ENCODE data around the gene TMEM272. TPM values are rescaled to one million over a fixed set of nuclear protein-coding genes. Genes with fewer than 3 reads are reported as not detected.
"Not testable (repeated sequence)": the region's sequence is repeated elsewhere in the genome, so short reads cannot be mapped to it uniquely, and the experiment has no call there.

Gene TMEM272
- total RNA-seq, 1 donor from 2014 or later, result not detected

GRCh38 chr13:51826606-51827005 is 18.4 kb downstream of the TMEM272 start:
- Histone ChIP-seq H3K36me3 (ENCODE audit: control insufficient read depth in 3 of 3, insufficient read depth in 3 of 3, low read length in 3 of 3) (no peaks in the 10 kb centered on the region), H3K9me3 (ENCODE audit: control insufficient read depth in 3 of 3, low read length in 3 of 3) (no peaks in the 10 kb centered on the region), H3K4me3 (ENCODE audit: low read length in 3 of 3) (no peak overlapping the region), H3K27me3 (ENCODE audit: control insufficient read depth in 3 of 3, insufficient read depth in 3 of 3, low read length in 3 of 3) (peaks cover 0 to 3% (median 0%) of the 10 kb centered on the region in 3 donors), H3K9ac (ENCODE audit: low read depth in 1 of 3, low read length in 3 of 3) (no peak overlapping the region), H3K27ac (ENCODE audit: low read depth, low read length) (no peak overlapping the region), H3K4me1 (ENCODE audit: control insufficient read depth in 3 of 3, insufficient read depth in 3 of 3, low read length in 3 of 3) (peaks cover 0 to 9% (median 3%) of the 10 kb centered on the region in 3 donors)

- Histone ChIP-seq H3K4me3 (ENCODE audit: low read length in 3 of 3) (no peak overlapping the region), H3K9me3 (ENCODE audit: control insufficient read depth in 3 of 3, low read length in 3 of 3) (no peaks in the 10 kb centered on the region), H3K27ac (ENCODE audit: low read depth, low read length) (no peak overlapping the region), H3K9ac (ENCODE audit: low read depth in 1 of 3, low read length in 3 of 3) (no peak overlapping the region), H3K4me1 (ENCODE audit: control insufficient read depth in 3 of 3, insufficient read depth in 3 of 3, low read length in 3 of 3) (peaks cover 0 to 9% (median 3%) of the 10 kb centered on the region in 3 donors), H3K36me3 (ENCODE audit: control insufficient read depth in 3 of 3, insufficient read depth in 3 of 3, low read length in 3 of 3) (no peaks in the 10 kb centered on the region), H3K27me3 (ENCODE audit: control insufficient read depth in 3 of 3, insufficient read depth in 3 of 3, low read length in 3 of 3) (no peaks in the 10 kb centered on the region)
Observed at GRCh38 chr13:51825681-51826254, 19.2 kb downstream of the TMEM272 start.

DNA sequence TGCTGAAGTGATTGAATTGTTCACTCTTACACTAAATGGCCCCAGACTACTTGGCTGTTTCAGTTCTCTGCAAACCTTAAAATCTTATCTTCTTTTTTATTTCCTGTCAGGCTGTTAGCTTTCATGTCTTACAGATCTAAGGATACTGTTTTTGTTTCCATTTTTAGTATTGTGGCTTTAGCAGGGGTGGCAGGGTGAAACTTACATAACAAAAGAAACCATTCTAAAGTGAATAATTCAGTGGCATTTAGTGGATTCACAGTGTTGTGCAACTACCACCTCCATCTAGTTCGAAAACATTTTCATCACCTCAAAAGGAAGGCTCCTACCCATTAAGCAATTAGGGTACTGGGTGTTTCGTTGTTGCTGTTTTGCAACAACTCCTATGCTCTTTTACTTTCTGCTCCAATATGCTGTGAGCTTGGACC is 19.8 kb downstream of the TMEM272 start:
- H3K9me3 ChIP-seq (ENCODE audit: control insufficient read depth in 3 of 3, low read length in 3 of 3), result no peaks in the 10 kb centered on the region
- H3K27ac ChIP-seq (ENCODE audit: low read depth, low read length), result no peak overlapping the region
- peaks cover 0 to 9% (median 3%) of the 10 kb centered on the region in 3 donors for H3K4me1 ChIP-seq (ENCODE audit: control insufficient read depth in 3 of 3, insufficient read depth in 3 of 3, low read length in 3 of 3)
- no peak overlapping the region for H3K4me3 ChIP-seq (ENCODE audit: low read length in 3 of 3)
- H3K9ac ChIP-seq (ENCODE audit: low read depth in 1 of 3, low read length in 3 of 3), result no peak overlapping the region
- H3K36me3 ChIP-seq (ENCODE audit: control insufficient read depth in 3 of 3, insufficient read depth in 3 of 3, low read length in 3 of 3), result no peaks in the 10 kb centered on the region
- no peaks in the 10 kb centered on the region for H3K27me3 ChIP-seq (ENCODE audit: control insufficient read depth in 3 of 3, insufficient read depth in 3 of 3, low read length in 3 of 3)

GRCh38 chr13:51824712-51825111 is 20.3 kb downstream of the TMEM272 start:
- H3K36me3 ChIP-seq (ENCODE audit: control insufficient read depth in 3 of 3, insufficient read depth in 3 of 3, low read length in 3 of 3); H3K27me3 ChIP-seq (ENCODE audit: control insufficient read depth in 3 of 3, insufficient read depth in 3 of 3, low read length in 3 of 3); H3K9me3 ChIP-seq (ENCODE audit: control insufficient read depth in 3 of 3, low read length in 3 of 3); H3K4me3 ChIP-seq (ENCODE audit: low read length in 3 of 3); H3K27ac ChIP-seq (ENCODE audit: low read depth, low read length); H3K9ac ChIP-seq (ENCODE audit: low read depth in 1 of 3, low read length in 3 of 3); H3K4me1 ChIP-seq (ENCODE audit: control insufficient read depth in 3 of 3, insufficient read depth in 3 of 3, low read length in 3 of 3): not testable (repeated sequence)

- Histone ChIP-seq H3K9me3 (ENCODE audit: control insufficient read depth in 3 of 3, low read length in 3 of 3) (no peaks in the 10 kb centered on the region), H3K4me3 (ENCODE audit: low read length in 3 of 3) (no peak overlapping the region), H3K9ac (ENCODE audit: low read depth in 1 of 3, low read length in 3 of 3) (no peak overlapping the region), H3K4me1 (ENCODE audit: control insufficient read depth in 3 of 3, insufficient read depth in 3 of 3, low read length in 3 of 3) (peaks cover 9 to 17% (median 9%) of the 10 kb centered on the region in 3 donors), H3K36me3 (ENCODE audit: control insufficient read depth in 3 of 3, insufficient read depth in 3 of 3, low read length in 3 of 3) (no peaks in the 10 kb centered on the region), H3K27me3 (ENCODE audit: control insufficient read depth in 3 of 3, insufficient read depth in 3 of 3, low read length in 3 of 3) (no peaks in the 10 kb centered on the region), H3K27ac (ENCODE audit: low read depth, low read length) (no peak overlapping the region)
Observed at GRCh38 chr13:51823863-51824262, 21.1 kb downstream of the TMEM272 start.

DNA sequence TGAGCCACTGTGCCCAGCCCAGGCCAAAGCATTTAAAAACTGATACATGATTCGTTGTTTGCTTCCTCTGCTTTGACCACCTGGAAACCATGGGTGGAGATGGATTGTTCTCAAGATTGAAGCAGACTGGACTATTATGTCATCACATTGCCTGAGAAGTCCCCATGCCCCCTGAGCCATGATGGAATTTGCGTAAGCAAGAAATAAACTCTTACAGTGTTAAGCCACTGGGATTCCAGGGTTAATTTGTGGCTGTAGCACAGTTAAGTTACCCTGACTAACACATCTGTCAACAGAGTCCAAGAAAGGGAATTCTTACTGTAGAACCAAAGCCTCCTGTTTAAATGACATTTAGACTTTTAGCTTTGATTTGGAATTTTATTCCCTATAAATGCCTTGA is 21.6 kb downstream of the TMEM272 start:
- Histone ChIP-seq H3K9ac (ENCODE audit: low read depth in 1 of 3, low read length in 3 of 3) (no peak overlapping the region), H3K27me3 (ENCODE audit: control insufficient read depth in 3 of 3, insufficient read depth in 3 of 3, low read length in 3 of 3) (no peaks in the 10 kb centered on the region), H3K4me1 (ENCODE audit: control insufficient read depth in 3 of 3, insufficient read depth in 3 of 3, low read length in 3 of 3) (peaks cover 10 to 22% (median 14%) of the 10 kb centered on the region in 3 donors), H3K36me3 (ENCODE audit: control insufficient read depth in 3 of 3, insufficient read depth in 3 of 3, low read length in 3 of 3) (no peaks in the 10 kb centered on the region), H3K9me3 (ENCODE audit: control insufficient read depth in 3 of 3, low read length in 3 of 3) (no peaks in the 10 kb centered on the region), H3K27ac (ENCODE audit: low read depth, low read length) (no peak overlapping the region), H3K4me3 (ENCODE audit: low read length in 3 of 3) (no peak overlapping the region)

- Histone ChIP-seq H3K36me3 (ENCODE audit: control insufficient read depth in 3 of 3, insufficient read depth in 3 of 3, low read length in 3 of 3) (no peaks in the 10 kb centered on the region), H3K27me3 (ENCODE audit: control insufficient read depth in 3 of 3, insufficient read depth in 3 of 3, low read length in 3 of 3) (no peaks in the 10 kb centered on the region), H3K4me3 (ENCODE audit: low read length in 3 of 3) (no peak overlapping the region), H3K9ac (ENCODE audit: low read depth in 1 of 3, low read length in 3 of 3) (no peak overlapping the region), H3K4me1 (ENCODE audit: control insufficient read depth in 3 of 3, insufficient read depth in 3 of 3, low read length in 3 of 3) (peaks cover 10 to 23% (median 16%) of the 10 kb centered on the region in 3 donors), H3K9me3 (ENCODE audit: control insufficient read depth in 3 of 3, low read length in 3 of 3) (no peaks in the 10 kb centered on the region), H3K27ac (ENCODE audit: low read depth, low read length) (no peak overlapping the region)
Observed at GRCh38 chr13:51822106-51822815, 22.7 kb downstream of the TMEM272 start.

DNA sequence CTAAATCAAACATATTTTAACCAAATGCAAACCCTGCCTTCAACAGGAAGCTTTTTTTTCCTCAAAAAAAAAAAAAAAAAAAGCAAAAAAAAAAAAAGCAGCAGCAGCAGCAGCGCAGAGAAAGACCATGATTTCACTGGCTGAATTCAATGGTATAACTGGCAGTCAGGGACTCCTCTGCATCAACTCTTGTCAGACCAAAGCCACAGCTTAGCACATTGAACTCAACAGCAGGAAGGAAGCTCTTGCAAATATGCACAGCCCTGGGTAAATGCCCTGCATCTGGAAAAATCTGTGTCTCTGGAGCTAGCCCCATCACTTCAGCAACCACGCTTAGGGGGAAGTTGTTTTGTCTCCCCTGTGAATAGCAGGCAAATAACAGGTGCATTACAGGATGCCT is 23.4 kb downstream of the TMEM272 start:
- no peak overlapping the region for H3K9ac ChIP-seq (ENCODE audit: low read depth in 1 of 3, low read length in 3 of 3)
- no peaks in the 10 kb centered on the region for H3K36me3 ChIP-seq (ENCODE audit: control insufficient read depth in 3 of 3, insufficient read depth in 3 of 3, low read length in 3 of 3)
- H3K27ac ChIP-seq (ENCODE audit: low read depth, low read length), result no peak overlapping the region
- no peak overlapping the region for H3K4me3 ChIP-seq (ENCODE audit: low read length in 3 of 3)
- H3K4me1 ChIP-seq (ENCODE audit: control insufficient read depth in 3 of 3, insufficient read depth in 3 of 3, low read length in 3 of 3), result peaks cover 10 to 20% (median 16%) of the 10 kb centered on the region in 3 donors
- H3K27me3 ChIP-seq (ENCODE audit: control insufficient read depth in 3 of 3, insufficient read depth in 3 of 3, low read length in 3 of 3), result no peaks in the 10 kb centered on the region
- H3K9me3 ChIP-seq (ENCODE audit: control insufficient read depth in 3 of 3, low read length in 3 of 3), result no peaks in the 10 kb centered on the region

DNA sequence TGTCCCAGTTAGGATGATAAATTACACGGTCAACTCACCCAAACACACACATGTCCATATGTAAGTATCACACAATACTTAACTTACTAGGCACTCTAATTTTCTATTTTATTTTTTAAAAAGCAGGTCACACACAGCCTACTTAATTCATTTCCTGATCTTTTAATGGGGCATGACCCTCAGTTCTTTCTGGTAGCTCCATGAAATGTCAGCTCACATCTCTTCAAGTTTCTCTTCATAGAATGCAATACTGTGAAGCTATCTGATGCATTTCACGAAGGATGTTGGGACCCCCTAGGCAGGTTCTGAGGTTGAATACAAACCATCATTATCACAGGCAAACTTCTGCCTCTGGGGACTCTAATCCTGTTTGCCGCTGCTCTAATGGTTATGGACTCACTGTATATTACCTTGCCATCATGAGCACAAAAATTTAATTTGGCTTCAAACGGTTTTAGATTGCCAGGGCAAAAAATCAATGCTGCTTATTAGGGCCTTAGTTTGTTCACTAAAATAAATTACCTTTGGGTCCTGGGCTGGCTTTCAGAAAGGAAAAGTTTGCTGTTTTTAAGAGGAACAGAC is 24.9 kb downstream of the TMEM272 start:
- peaks cover 13 to 22% (median 16%) of the 10 kb centered on the region in 3 donors for H3K4me1 ChIP-seq (ENCODE audit: control insufficient read depth in 3 of 3, insufficient read depth in 3 of 3, low read length in 3 of 3)
- H3K9ac ChIP-seq (ENCODE audit: low read depth in 1 of 3, low read length in 3 of 3), result no peak overlapping the region
- H3K27me3 ChIP-seq (ENCODE audit: control insufficient read depth in 3 of 3, insufficient read depth in 3 of 3, low read length in 3 of 3), result no peaks in the 10 kb centered on the region
- no peaks in the 10 kb centered on the region for H3K9me3 ChIP-seq (ENCODE audit: control insufficient read depth in 3 of 3, low read length in 3 of 3)
- H3K27ac ChIP-seq (ENCODE audit: low read depth, low read length), result no peak overlapping the region
- no peak overlapping the region for H3K4me3 ChIP-seq (ENCODE audit: low read length in 3 of 3)
- H3K36me3 ChIP-seq (ENCODE audit: control insufficient read depth in 3 of 3, insufficient read depth in 3 of 3, low read length in 3 of 3), result no peaks in the 10 kb centered on the region

DNA sequence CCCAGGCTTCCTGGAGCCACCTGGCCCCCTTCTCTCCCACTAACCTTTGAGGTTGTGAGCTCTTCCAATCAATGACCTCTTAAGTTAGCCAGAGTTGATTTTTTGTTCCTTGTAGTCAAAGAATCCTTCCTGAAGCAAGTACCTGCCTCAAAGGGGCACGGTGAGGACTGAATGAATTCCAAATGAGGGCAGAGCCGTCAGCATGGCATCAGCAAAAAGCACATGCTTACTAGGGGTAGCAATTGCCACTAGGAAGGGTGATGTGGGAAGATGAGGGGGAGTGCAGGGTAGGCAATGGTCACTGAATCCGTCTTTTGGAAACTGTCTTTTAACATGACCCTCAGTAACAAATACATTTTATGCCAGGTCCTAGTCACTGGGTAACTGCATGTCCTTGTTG is 25.4 kb downstream of the TMEM272 start:
- H3K4me1 ChIP-seq (ENCODE audit: control insufficient read depth in 3 of 3, insufficient read depth in 3 of 3, low read length in 3 of 3), result peaks cover 17 to 26% (median 20%) of the 10 kb centered on the region in 3 donors

More for the DNA sequence above, 25.4 kb downstream of the TMEM272 start:
- no peak overlapping the region for H3K27ac ChIP-seq (ENCODE audit: low read depth, low read length)
- H3K27me3 ChIP-seq (ENCODE audit: control insufficient read depth in 3 of 3, insufficient read depth in 3 of 3, low read length in 3 of 3), result no peaks in the 10 kb centered on the region
- no peaks in the 10 kb centered on the region for H3K36me3 ChIP-seq (ENCODE audit: control insufficient read depth in 3 of 3, insufficient read depth in 3 of 3, low read length in 3 of 3)
- no peaks in the 10 kb centered on the region for H3K9me3 ChIP-seq (ENCODE audit: control insufficient read depth in 3 of 3, low read length in 3 of 3)
- H3K9ac ChIP-seq (ENCODE audit: low read depth in 1 of 3, low read length in 3 of 3), result no peak overlapping the region
- no peak overlapping the region for H3K4me3 ChIP-seq (ENCODE audit: low read length in 3 of 3)

Data from skeletal muscle tissue (tissue), 4 donors.